Aorta (tissue), 5 donors: ENCODE data around the gene CARD10. TPM values are rescaled to one million over a fixed set of nuclear protein-coding genes. Genes with fewer than 3 reads are reported as not detected.

Experiments
- ATAC-seq: fragments of 200-7000 bp; cut with Tn5 transposase; one replicate; pipeline ENCODE4 v1.9.1; 2022; ENCODE audit warnings: moderate library complexity; ENCODE audit not compliant: low FRiP score
- DNase-seq, 2 donors: peaks; one replicate each; pipeline ENCODE4 v3.0.0-alpha.2; 2020
- H3K27ac ChIP-seq, 2 donors: one replicate each; pipeline ENCODE4 v1.5.1; 2013; ENCODE audit warnings: low read length in 2 of 2, mild to moderate bottlenecking in 2 of 2, moderate library complexity in 2 of 2, control low read depth in 1 of 2, inconsistent platforms in 1 of 2, low read depth in 1 of 2
- H3K27me3 ChIP-seq, 2 donors: one replicate each; pipeline ENCODE4 v1.6.1; 2013; ENCODE audit warnings: control low read depth in 1 of 2, low read length in 1 of 2, mild to moderate bottlenecking in 1 of 2, moderate library complexity in 1 of 2; ENCODE audit not compliant: insufficient read depth in 2 of 2, control insufficient read depth in 1 of 2
- H3K36me3 ChIP-seq, 2 donors: one replicate each; pipeline ENCODE4 v1.6.1; 2013; ENCODE audit warnings: control low read depth in 1 of 2, low read length in 1 of 2, mild to moderate bottlenecking in 1 of 2; ENCODE audit not compliant: insufficient read depth in 2 of 2, control insufficient read depth in 1 of 2
- H3K4me1 ChIP-seq, 2 donors: one replicate each; pipeline ENCODE4 v1.6.1; 2013; ENCODE audit warnings: low read length in 2 of 2, control low read depth in 1 of 2, mild to moderate bottlenecking in 1 of 2, moderate library complexity in 1 of 2; ENCODE audit not compliant: insufficient read depth in 2 of 2, control insufficient read depth in 1 of 2
- H3K4me3 ChIP-seq, 2 donors: one replicate each; pipeline ENCODE4 v1.5.1; 2013; ENCODE audit warnings: low read length in 2 of 2, control low read depth in 1 of 2, mild to moderate bottlenecking in 1 of 2
- H3K9me3 ChIP-seq: one replicate; pipeline ENCODE4 v1.6.1; 2013; ENCODE audit warnings: mild to moderate bottlenecking, low read length; ENCODE audit not compliant: control insufficient read depth
- WGBS, 2 donors: extraction: QIAGEN DNeasy Blood & Tissue Kit; methylation state at CpG; one replicate each; pipeline ENCODE4 v1.1.7; 2013; 5-methylcytosine and 5-hydroxymethylcytosine counted together
- intact Hi-C, 2 donors: fragments of 100-400 bp; cut with DNase I; formaldehyde crosslinking; loops; one replicate each; pipeline versions ENCODE4 v1.14.2 to v1.15.0; 2022
- polyA plus RNA-seq, 2 donors: library from polyadenylated mRNA; stranded (reverse); fragments of 200-250 nt; gene quantifications; one replicate each; pipeline ENCODE4 v1.2.3, GENCODE V29; 2013
- total RNA-seq, 2 donors: library from RNA; stranded (reverse); fragmentation: NEBNext Ultra II Directional; extraction: Animal tissue kit (Norgen Biotek cat#: 25700); gene quantifications; one replicate each; pipeline ENCODE4 v1.2.1, GENCODE V29; 2021
- donor health status: healthy with polysubstance abuse.
- donor health status: Bipolar disorder and iron deficiency.
- donor health status: DM: no; HTN: no; CAD: no.
- donor health status: DM: no; HTN: no; CAD: no.
- donor health status: DM: yes; HTN: yes; CAD: no.

CARD10 gene
- total and polyA plus RNA-seq, 4 donors, result 2.2 to 24.9 (median 9.4) TPM

- WGBS, 2 donors, result 77 to 81% methylated on average over 7 of the region's 7 CpGs
- no peak overlapping the region for H3K27ac ChIP-seq
These were observed 6.6 kb upstream of the CARD10 start for GRCh38 chr22:37525746-37526350.

DNA sequence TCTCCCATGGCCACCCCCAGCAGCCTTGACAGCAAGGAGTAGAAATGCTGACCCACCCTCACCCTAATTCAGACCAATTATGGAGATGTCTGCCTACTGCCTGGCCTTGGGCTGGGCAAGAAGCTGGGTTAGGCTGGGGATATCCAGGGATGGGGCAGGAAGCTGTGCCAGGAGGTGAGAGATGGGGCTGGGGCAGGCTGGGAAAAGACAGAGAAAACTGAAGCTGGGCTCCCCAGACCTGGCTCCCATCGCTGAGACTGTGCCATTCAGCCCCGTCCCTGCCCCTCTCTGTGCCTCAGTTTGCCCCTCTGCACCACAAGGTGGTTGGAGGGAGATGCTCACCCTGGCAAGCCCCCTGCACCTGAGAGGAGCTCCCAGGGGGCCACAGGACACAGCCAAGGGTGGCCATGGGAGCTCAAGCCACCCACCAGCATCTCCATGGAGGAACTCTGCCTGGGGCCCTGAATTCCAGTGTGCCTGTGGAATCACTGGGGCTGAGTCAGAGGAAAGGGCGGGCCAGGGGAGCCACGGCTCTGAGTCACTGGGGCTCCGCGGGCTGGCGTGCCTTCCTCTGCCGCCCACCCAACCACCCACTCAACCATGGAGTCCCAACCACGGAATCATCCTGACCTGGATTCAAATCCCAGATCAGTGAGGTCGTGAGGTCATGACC lies 6.0 kb upstream of the CARD10 start:
- ATAC-seq (peak; percentile 5), DNase-seq (peak; percentile 68 to 84)
- WGBS, 2 donors, result 63 to 70% methylated on average over 8 to 10 of the region's 10 CpGs
- intact Hi-C loops, result no loop called here
- H3K36me3 ChIP-seq, result no peaks in the 10 kb centered on the region
- H3K27me3 ChIP-seq, result no peaks in the 10 kb centered on the region
- no peak overlapping the region for H3K4me3 ChIP-seq
- H3K27ac ChIP-seq, result no peak overlapping the region
- H3K9me3 ChIP-seq, result no peaks in the 10 kb centered on the region
- no peaks in the 10 kb centered on the region for H3K4me1 ChIP-seq

More at GRCh38 chr22:37525746-37526350, 6.6 kb upstream of the CARD10 start:
- no peaks in the 10 kb centered on the region for H3K4me1 ChIP-seq
- intact Hi-C loops, result no loop called here
- no peaks in the 10 kb centered on the region for H3K27me3 ChIP-seq
- no peaks in the 10 kb centered on the region for H3K9me3 ChIP-seq
- DNase-seq, result no peak
- ATAC-seq, result no peak
- no peak overlapping the region for H3K4me3 ChIP-seq
- no peaks in the 10 kb centered on the region for H3K36me3 ChIP-seq

GRCh38 chr22:37522482-37522881 lies 3.3 kb upstream of the CARD10 start:
- H3K36me3 ChIP-seq, result no peaks in the 10 kb centered on the region
- H3K4me1 ChIP-seq, result no peaks in the 10 kb centered on the region
- H3K9me3 ChIP-seq, result no peaks in the 10 kb centered on the region
- H3K27me3 ChIP-seq, result no peaks in the 10 kb centered on the region
- DNase-seq (no peak), ATAC-seq (no peak)
- no peak overlapping the region for H3K27ac ChIP-seq
- no peak overlapping the region for H3K4me3 ChIP-seq
- 94% methylated on average over 6 of the region's 6 CpGs for WGBS, 2 donors
- intact Hi-C loops, result no loop called here

DNA sequence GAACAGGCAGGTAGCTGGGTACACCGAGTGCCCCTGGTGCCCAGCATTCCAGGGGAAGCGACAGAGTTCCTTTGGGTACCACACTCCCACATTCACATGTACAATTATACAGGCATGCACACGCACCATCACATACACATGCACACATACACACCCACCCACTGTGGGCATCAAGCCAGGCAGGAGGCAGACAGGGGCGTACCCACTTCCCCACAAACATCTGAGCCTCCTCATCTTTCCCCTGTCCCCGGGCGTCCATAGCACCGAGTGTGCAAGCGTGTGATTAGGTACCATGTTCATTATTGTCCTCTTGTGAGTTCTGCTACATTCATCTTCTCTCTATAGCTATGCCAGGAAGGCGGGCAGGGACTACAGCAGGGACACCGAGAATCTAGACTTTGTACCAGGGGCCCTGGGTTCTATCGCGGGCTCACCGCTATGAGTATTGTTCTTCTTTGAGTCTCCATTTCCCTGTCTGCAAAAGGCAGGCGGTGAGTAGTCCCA lies 2.1 kb upstream of the CARD10 start:
- Histone ChIP-seq H3K27me3 (no peaks in the 10 kb centered on the region), H3K36me3 (no peaks in the 10 kb centered on the region), H3K4me1 (no peaks in the 10 kb centered on the region), H3K4me3 (no peak overlapping the region), H3K27ac (no peak overlapping the region), H3K9me3 (no peaks in the 10 kb centered on the region)
- WGBS, 2 donors, result 80 to 83% methylated on average over 14 of the region's 14 CpGs
- no peak for ATAC-seq
- intact Hi-C loops, result no loop called here
- no peak for DNase-seq

DNA sequence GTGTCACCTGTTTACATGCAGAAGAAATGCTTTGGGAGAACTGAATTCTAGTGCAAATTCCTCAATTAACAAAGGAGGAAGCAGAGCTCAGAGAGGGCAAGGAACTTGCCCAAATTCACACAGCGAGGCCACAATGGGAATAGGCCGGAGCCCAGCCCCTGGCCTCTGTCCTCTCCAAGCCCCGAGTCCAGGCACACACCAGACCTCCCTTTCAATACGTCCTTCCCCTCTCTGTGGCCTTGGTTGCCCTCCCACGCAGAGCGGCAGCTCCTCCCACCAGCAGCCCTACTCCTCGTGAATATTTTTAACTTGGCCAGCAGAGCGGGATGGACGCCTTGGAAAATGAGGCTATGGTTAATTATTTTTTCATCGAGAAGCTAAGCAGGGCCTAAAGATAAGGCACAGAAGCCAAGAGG lies 1.6 kb upstream of the CARD10 start:
- H3K4me1 ChIP-seq, result no peaks in the 10 kb centered on the region
- H3K27me3 ChIP-seq, result no peaks in the 10 kb centered on the region
- ATAC-seq (no peak), DNase-seq (no peak)
- no peak overlapping the region for H3K27ac ChIP-seq
- H3K36me3 ChIP-seq, result no peaks in the 10 kb centered on the region
- intact Hi-C loops, result no loop called here
- WGBS, 2 donors, result 54 to 64% methylated on average over 10 of the region's 10 CpGs
- H3K4me3 ChIP-seq, result no peak overlapping the region
- H3K9me3 ChIP-seq, result no peaks in the 10 kb centered on the region

- no peak overlapping the region for H3K27ac ChIP-seq
- H3K36me3 ChIP-seq, result no peaks in the 10 kb centered on the region
- ATAC-seq (peak; percentile 60), DNase-seq (no peak)
- H3K4me1 ChIP-seq, result no peaks in the 10 kb centered on the region
- no peaks in the 10 kb centered on the region for H3K27me3 ChIP-seq
- 23 to 24% methylated on average over 55 to 63 of the region's 63 CpGs for WGBS, 2 donors
- intact Hi-C loops, result no loop called here
- peak overlapping the region; percentile 58 to 72 for H3K4me3 ChIP-seq
- H3K9me3 ChIP-seq, result no peaks in the 10 kb centered on the region
These were observed 527 bp downstream of the CARD10 start for GRCh38 chr22:37518509-37519267.

DNA sequence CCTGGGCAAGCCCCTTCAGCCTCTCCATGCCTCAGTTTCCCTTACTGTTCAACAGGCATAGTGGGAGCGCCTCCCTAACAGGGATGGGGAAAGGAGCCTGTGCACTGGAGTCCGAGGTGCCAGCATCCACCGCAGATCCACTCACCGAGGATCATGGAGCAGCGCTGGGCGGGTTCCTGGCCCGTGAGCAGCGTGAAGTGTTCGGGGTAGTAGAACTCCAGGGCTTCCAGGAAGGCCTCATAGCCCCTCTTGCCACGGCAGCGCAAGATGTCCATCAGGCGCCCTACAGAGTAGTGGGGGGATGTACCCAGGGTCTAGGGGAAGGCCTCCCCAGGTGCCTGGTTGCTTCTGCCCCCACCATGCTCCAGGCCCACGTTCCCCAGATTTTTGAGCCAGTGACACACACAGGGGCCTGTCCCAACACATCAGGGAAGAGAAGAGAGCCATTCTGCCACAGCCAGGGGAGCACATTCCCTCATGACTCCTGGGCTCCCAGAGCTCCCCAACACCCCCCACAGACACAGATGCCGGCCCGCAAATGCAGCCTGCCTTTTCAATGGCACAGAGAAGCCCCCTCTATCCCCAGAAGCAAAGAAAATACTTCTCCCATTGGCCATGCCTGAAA lies 1.3 kb downstream of the CARD10 start:
- Histone ChIP-seq H3K27me3 (no peaks in the 10 kb centered on the region), H3K27ac (no peak overlapping the region)

DNA sequence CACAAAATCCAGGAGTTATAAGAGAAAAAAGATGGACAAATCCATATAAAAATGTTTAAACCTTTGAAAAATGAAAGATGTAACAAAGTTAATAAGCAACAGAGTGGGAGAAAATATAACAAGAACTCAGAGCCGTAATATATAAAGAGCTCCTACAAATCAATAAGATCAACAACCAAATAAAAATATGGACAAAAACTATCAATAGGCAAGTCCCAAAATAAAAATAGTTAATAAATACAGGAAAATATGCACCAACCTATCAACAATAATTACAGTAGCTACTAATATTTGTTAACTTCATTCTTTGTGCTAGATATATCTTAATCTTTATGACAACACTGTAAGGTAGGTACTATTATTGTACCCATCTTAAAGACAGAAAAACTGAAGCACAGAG lies 2.8 kb downstream of the CARD10 start:
- Histone ChIP-seq H3K27me3 (no peaks in the 10 kb centered on the region), H3K4me1 (no peaks in the 10 kb centered on the region), H3K36me3 (no peaks in the 10 kb centered on the region), H3K27ac (no peak overlapping the region), H3K9me3 (no peaks in the 10 kb centered on the region), H3K4me3 (no peak overlapping the region)
- WGBS, 2 donors, result 58 to 93% methylated on average over 1 of the region's 1 CpG
- intact Hi-C loops, result no loop called here
- DNase-seq (no peak), ATAC-seq (no peak)

More for the DNA sequence above, 1.3 kb downstream of the CARD10 start:
- Histone ChIP-seq H3K36me3 (no peaks in the 10 kb centered on the region), H3K9me3 (no peaks in the 10 kb centered on the region), H3K4me3 (no peak overlapping the region), H3K4me1 (no peaks in the 10 kb centered on the region)
- ATAC-seq (no peak), DNase-seq (no peak)
- intact Hi-C loops, result no loop called here
- WGBS, 2 donors, result 96 to 98% methylated on average over 15 of the region's 15 CpGs
